ENCODE results near the gene KITLG.
"Not testable (repeated sequence)": the region's sequence is repeated elsewhere in the genome, so short reads cannot be mapped to it uniquely, and the experiment has no call there.

KITLG gene

DNA sequence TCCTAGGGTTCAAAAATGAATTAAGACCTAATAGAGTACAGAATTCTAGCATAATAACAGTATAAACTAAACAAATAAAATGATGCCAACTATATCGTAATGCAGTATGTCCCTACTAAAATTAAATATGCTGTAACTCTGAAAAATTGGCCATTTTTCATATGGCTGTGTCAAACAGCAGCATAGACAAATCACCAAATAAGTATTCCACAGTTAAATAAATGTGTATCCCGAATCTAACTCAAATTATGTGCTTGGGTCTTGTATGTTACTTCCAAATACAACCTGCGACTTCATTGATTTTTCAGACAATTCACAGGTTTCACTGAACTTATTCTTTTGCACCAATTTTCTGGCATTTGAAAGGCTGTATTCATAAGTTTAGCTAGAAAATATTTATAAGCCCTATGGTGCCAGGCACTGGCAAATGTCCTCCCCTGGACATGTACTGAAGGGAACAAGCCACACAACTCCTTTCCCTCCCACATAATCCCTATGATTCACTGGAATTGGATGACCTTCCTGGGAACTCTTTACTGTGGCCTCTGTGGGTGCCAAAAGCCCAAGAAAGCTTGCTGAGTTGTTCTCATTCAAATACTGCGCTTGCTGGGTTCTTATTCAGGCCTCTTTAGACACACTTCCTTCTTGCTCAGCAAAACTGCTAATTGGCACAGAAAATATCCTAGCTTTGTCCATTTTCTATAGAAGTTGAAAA, 108.8 kb downstream of the KITLG start:
- Histone ChIP-seq H4K20me1 (ENCODE audit: insufficient read depth, low read length) (no peaks in the 10 kb centered on the region), H3K79me2 (ENCODE audit: low read length) (no peaks in the 10 kb centered on the region), H3K27ac (ENCODE audit: low read length) (no peak overlapping the region), H3K4me1 (ENCODE audit: low read length) (no peaks in the 10 kb centered on the region), H3K4me2 (ENCODE audit: low read depth, low read length) (no peak overlapping the region), H3K9me3 (replicated peaks; ENCODE audit: insufficient read depth, low read length) (no peaks in the 10 kb centered on the region), H3K9me2 (replicated peaks; ENCODE audit: insufficient read depth, low read length) (no peaks in the 10 kb centered on the region), H3K4me3 (ENCODE audit: low read length) (no peak overlapping the region), H3K9ac (ENCODE audit: low read length) (no peak overlapping the region), H3F3A (ENCODE audit: insufficient read depth, low read length) (no peaks in the 10 kb centered on the region), H3K36me3 (replicated peaks; ENCODE audit: insufficient read depth, low read length) (no peaks in the 10 kb centered on the region), H3K27me3 (replicated peaks; ENCODE audit: insufficient read depth, low read length) (no peaks in the 10 kb centered on the region), H2AFZ (ENCODE audit: low read length) (no peak overlapping the region)
- no peak for DNase-seq
- no peak for TF ChIP-seq EZH2 (optimal IDR thresholded peaks at IDR 0.05; ENCODE audit: low read depth, low read length)

- Histone ChIP-seq H3K79me2 (ENCODE audit: low read length) (no peaks in the 10 kb centered on the region), H2AFZ (ENCODE audit: low read length) (no peak overlapping the region), H3K4me1 (ENCODE audit: low read length) (no peaks in the 10 kb centered on the region), H3K9me3 (replicated peaks; ENCODE audit: insufficient read depth, low read length) (no peaks in the 10 kb centered on the region), H3K27ac (ENCODE audit: low read length) (no peak overlapping the region), H3K9me2 (replicated peaks; ENCODE audit: insufficient read depth, low read length) (no peaks in the 10 kb centered on the region), H4K20me1 (ENCODE audit: insufficient read depth, low read length) (no peaks in the 10 kb centered on the region), H3K4me3 (ENCODE audit: low read length) (no peak overlapping the region), H3K27me3 (replicated peaks; ENCODE audit: insufficient read depth, low read length) (no peaks in the 10 kb centered on the region), H3K36me3 (replicated peaks; ENCODE audit: insufficient read depth, low read length) (no peaks in the 10 kb centered on the region), H3K4me2 (ENCODE audit: low read depth, low read length) (no peak overlapping the region), H3F3A (ENCODE audit: insufficient read depth, low read length) (no peaks in the 10 kb centered on the region), H3K9ac (ENCODE audit: low read length) (no peak overlapping the region)
- TF ChIP-seq EZH2 (optimal IDR thresholded peaks at IDR 0.05; ENCODE audit: low read depth, low read length) (no peak), EZH2phosphoT487 (IDR thresholded peaks at IDR 0.05; ENCODE audit: low read length) (no peak), CTCF (IDR thresholded peaks at IDR 0.05; ENCODE audit: low read length) (no peak)
- no peak for DNase-seq
These were observed 111.1 kb downstream of the KITLG start for GRCh38 chr12:88469154-88469553.

GRCh38 chr12:88468581-88468980, 111.7 kb downstream of the KITLG start:
- no peak overlapping the region for H3K9ac ChIP-seq (ENCODE audit: low read length)
- H4K20me1 ChIP-seq (ENCODE audit: insufficient read depth, low read length), result no peaks in the 10 kb centered on the region
- H2AFZ ChIP-seq (ENCODE audit: low read length), result no peak overlapping the region
- no peak for DNase-seq
- H3K27ac ChIP-seq (ENCODE audit: low read length), result no peak overlapping the region
- no peaks in the 10 kb centered on the region for H3K79me2 ChIP-seq (ENCODE audit: low read length)
- H3K27me3 ChIP-seq (replicated peaks; ENCODE audit: insufficient read depth, low read length), result no peaks in the 10 kb centered on the region
- no peaks in the 10 kb centered on the region for H3K9me2 ChIP-seq (replicated peaks; ENCODE audit: insufficient read depth, low read length)
- H3K4me1 ChIP-seq (ENCODE audit: low read length), result no peaks in the 10 kb centered on the region
- H3F3A ChIP-seq (ENCODE audit: insufficient read depth, low read length), result no peaks in the 10 kb centered on the region
- H3K36me3 ChIP-seq (replicated peaks; ENCODE audit: insufficient read depth, low read length), result no peaks in the 10 kb centered on the region
- no peak overlapping the region for H3K4me3 ChIP-seq (ENCODE audit: low read length)
- no peak for TF ChIP-seq CTCF (IDR thresholded peaks at IDR 0.05; ENCODE audit: low read length)
- TF ChIP-seq EZH2 (optimal IDR thresholded peaks at IDR 0.05; ENCODE audit: low read depth, low read length), result no peak
- no peak for TF ChIP-seq EZH2phosphoT487 (IDR thresholded peaks at IDR 0.05; ENCODE audit: low read length)
- no peaks in the 10 kb centered on the region for H3K9me3 ChIP-seq (replicated peaks; ENCODE audit: insufficient read depth, low read length)
- H3K4me2 ChIP-seq (ENCODE audit: low read depth, low read length), result no peak overlapping the region

GRCh38 chr12:88466708-88467107, 113.6 kb downstream of the KITLG start:
- not testable (repeated sequence) for H3F3A ChIP-seq (ENCODE audit: insufficient read depth, low read length); H3K9me2 ChIP-seq (replicated peaks; ENCODE audit: insufficient read depth, low read length); H3K27ac ChIP-seq (ENCODE audit: low read length); H3K4me3 ChIP-seq (ENCODE audit: low read length); H3K9ac ChIP-seq (ENCODE audit: low read length); H3K4me2 ChIP-seq (ENCODE audit: low read depth, low read length); H3K36me3 ChIP-seq (replicated peaks; ENCODE audit: insufficient read depth, low read length); DNase-seq; H3K27me3 ChIP-seq (replicated peaks; ENCODE audit: insufficient read depth, low read length); H3K9me3 ChIP-seq (replicated peaks; ENCODE audit: insufficient read depth, low read length); H4K20me1 ChIP-seq (ENCODE audit: insufficient read depth, low read length); H2AFZ ChIP-seq (ENCODE audit: low read length); H3K79me2 ChIP-seq (ENCODE audit: low read length); H3K4me1 ChIP-seq (ENCODE audit: low read length)

Data from MM.1S (cell line).